ENCODE data around the gene PRR33. TPM values are rescaled to one million over a fixed set of nuclear protein-coding genes. Genes with fewer than 3 reads are reported as not detected.
A peak's percentile ranks its signal among the peaks of the same experiment; 100 is the strongest.

The PRR33 gene
- total RNA-seq, 2 experiments from 2014 or later, result not detected

DNA sequence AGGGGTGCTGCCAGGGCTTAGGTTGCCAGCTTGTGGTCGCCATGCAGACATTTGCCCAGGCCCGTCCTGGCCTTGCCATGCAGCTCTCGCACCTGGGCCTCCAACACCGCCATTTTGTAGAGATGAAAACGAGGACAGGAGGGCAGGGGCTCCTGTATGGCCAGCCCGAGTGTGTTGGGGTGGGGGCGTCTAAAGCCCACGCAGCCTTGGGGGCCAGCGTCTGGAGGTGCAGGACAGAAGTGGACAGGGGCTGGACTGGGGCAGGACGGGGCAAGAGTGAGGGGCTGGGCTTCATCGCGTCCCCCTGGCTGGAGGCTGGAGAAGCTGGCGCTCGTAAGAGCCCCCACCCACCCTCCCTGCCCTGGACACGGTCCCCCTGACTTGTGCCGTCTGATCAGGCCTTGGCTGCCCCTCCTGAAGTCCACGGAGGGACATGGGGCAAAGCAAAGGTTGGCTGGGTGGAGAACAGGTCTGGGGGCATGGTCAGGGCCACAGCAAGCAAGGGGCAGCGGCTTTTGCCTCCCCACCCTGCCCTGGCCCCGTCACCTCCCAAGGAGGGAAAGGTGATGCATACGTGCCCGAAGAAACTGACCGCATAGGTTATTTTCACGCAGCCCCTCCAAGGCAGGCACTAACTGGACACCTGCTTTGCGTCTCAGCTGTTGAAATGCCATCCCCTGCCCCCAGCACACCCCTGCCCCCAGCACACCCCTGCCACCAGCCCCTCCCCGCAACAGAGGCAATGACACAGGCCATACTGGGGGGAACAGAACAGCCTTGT lies 28.6 kb upstream of the PRR33 start:
- Histone ChIP-seq H3K9me3 (ENCODE audit: control insufficient read depth in 1 of 2, insufficient read depth in 1 of 2, low read length in 2 of 2) (no peaks in the 10 kb centered on the region), H3K27me3 (ENCODE audit: control insufficient read depth in 1 of 2, insufficient read depth in 2 of 2, low read length in 2 of 2) (no peaks in the 10 kb centered on the region), H3K36me3 (ENCODE audit: insufficient read depth, low read length) (no peaks in the 10 kb centered on the region), H3K27ac (ENCODE audit: low read depth in 1 of 2, low read length in 2 of 2) (no peak overlapping the region), H3K4me1 (ENCODE audit: insufficient read depth, low read length) (peaks cover 32% of the 10 kb centered on the region), H3K4me3 (ENCODE audit: low read length) (no peak overlapping the region)
- Mint-ChIP-seq H3K27ac (no peak overlapping the region), H3K4me1 (ENCODE audit: low read depth) (peaks cover 12% of the 10 kb centered on the region), H3K27me3 (peaks cover 6% of the 10 kb centered on the region), H3K9me3 (no peaks in the 10 kb centered on the region), H3K36me3 (ENCODE audit: low read depth) (no peaks in the 10 kb centered on the region), H3K4me3 (no peak overlapping the region)
- intact Hi-C loops (cut with DNase I, micrococcal nuclease), result no loop called here
- CTCF ChIA-PET, result no interaction called here
- ATAC-seq (ENCODE audit: poor library complexity) (no peak), DNase-seq (peak in 1 of 14 experiments; percentile 11)
- TF ChIP-seq, protein P1, sequence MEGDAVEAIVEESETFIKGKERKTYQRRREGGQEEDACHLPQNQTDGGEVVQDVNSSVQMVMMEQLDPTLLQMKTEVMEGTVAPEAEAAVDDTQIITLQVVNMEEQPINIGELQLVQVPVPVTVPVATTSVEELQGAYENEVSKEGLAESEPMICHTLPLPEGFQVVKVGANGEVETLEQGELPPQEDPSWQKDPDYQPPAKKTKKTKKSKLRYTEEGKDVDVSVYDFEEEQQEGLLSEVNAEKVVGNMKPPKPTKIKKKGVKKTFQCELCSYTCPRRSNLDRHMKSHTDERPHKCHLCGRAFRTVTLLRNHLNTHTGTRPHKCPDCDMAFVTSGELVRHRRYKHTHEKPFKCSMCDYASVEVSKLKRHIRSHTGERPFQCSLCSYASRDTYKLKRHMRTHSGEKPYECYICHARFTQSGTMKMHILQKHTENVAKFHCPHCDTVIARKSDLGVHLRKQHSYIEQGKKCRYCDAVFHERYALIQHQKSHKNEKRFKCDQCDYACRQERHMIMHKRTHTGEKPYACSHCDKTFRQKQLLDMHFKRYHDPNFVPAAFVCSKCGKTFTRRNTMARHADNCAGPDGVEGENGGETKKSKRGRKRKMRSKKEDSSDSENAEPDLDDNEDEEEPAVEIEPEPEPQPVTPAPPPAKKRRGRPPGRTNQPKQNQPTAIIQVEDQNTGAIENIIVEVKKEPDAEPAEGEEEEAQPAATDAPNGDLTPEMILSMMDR (IDR thresholded peaks at IDR 0.05), result no peak
- POLR2A ChIA-PET, result interaction anchor here (2.2 to 3.2 kb wide), 2 partner anchors 29 to 38 kb away, joined by 4 to 9 read pairs; partner anchors contain the start of gene PRR33

GRCh38 chr11:1919391-1920127 lies 27.9 kb upstream of the PRR33 start, which contains the start of gene TNNT3:
TSS of gene TNNT3 (plus strand) at chr11:1919703. CDS start at chr11:1922875, 3,172 bp downstream.
- Mint-ChIP-seq H3K4me3 (no peak within 1 kb of the TSS), H3K9me3 (no peaks in the 10 kb centered on the region), H3K36me3 (ENCODE audit: low read depth) (no peaks in the 10 kb centered on the region), H3K4me1 (ENCODE audit: low read depth) (peaks cover 18% of the 10 kb centered on the region), H3K27ac (no peak within 1 kb of the TSS), H3K27me3 (peaks cover 12% of the 10 kb centered on the region)
- DNase-seq (peak in 1 of 14 experiments; percentile 27), ATAC-seq (ENCODE audit: poor library complexity) (no peak)
- Histone ChIP-seq H3K4me1 (ENCODE audit: insufficient read depth, low read length) (peaks cover 32% of the 10 kb centered on the region), H3K9me3 (ENCODE audit: control insufficient read depth in 1 of 2, insufficient read depth in 1 of 2, low read length in 2 of 2) (no peaks in the 10 kb centered on the region), H3K27ac (ENCODE audit: low read depth in 1 of 2, low read length in 2 of 2) (no peak within 1 kb of the TSS), H3K27me3 (ENCODE audit: control insufficient read depth in 1 of 2, insufficient read depth in 2 of 2, low read length in 2 of 2) (no peaks in the 10 kb centered on the region), H3K36me3 (ENCODE audit: insufficient read depth, low read length) (no peaks in the 10 kb centered on the region), H3K4me3 (ENCODE audit: low read length) (no peak within 1 kb of the TSS)
- ChIA-PET POLR2A (interaction anchor here (2.2 to 3.2 kb wide), 2 partner anchors 28 to 37 kb away, joined by 4 to 9 read pairs; partner anchors contain the start of gene PRR33), CTCF (no interaction called here)
- TF ChIP-seq, protein P1 (IDR thresholded peaks at IDR 0.05), result no peak
- intact Hi-C loops (cut with DNase I, micrococcal nuclease), result loop anchor here in 1 of 2 experiments (2.0 to 5.0 kb wide), 2 partner anchors 37 to 83 kb away; no protein-coding TSS in a partner anchor

DNA sequence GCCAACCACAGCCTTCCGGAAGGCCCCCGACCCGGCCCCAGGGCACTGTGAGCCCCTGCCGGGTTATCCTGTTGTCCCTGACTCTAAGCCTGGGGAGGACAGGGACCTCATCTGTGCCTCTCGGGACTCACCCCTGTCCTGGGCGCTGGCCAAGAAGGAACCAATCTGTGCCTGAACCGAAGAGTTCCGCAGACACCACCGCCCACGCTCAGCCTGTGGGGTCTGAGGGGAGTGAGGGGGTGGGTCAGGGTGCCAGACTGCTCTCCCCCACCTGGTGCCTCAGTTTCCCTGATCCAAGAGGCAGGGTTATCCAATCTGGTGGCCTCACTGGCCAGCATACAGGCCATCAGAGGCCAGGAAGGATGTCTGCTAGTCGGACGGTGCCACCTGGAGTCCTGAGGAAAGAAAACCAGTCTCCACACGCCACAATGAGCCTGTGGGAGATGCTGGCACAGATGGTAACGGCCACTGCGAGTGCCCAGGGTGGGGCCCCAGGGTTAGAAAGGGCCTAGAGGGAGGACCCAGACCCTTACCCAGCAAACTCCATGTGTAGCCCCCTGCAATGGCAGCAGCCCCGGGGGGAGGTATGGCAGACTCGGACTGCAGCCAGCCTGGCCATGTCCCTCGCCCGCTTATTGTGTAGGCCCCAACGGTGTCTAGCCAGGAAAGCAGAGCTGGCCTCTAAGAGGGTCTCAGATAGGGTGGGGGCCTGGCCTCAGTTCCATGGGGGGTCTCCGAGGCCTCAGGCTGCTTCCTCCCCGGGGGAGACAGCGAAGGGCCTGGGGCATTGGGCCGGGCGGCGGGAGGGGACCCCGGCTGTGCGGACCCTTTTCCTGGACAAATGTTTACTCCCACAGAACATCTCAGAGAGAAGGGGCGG lies 27.0 kb upstream of the PRR33 start:
- peaks cover 14% of the 10 kb centered on the region for H3K4me1 Mint-ChIP-seq (ENCODE audit: low read depth)
- no peaks in the 10 kb centered on the region for H3K9me3 ChIP-seq (ENCODE audit: control insufficient read depth in 1 of 2, insufficient read depth in 1 of 2, low read length in 2 of 2)
- no peaks in the 10 kb centered on the region for H3K36me3 Mint-ChIP-seq (ENCODE audit: low read depth)
- ATAC-seq (ENCODE audit: poor library complexity) (no peak), DNase-seq (peak in 1 of 14 experiments; percentile 34)
- TF ChIP-seq, protein P1 (IDR thresholded peaks at IDR 0.05), result no peak
- H3K4me3 Mint-ChIP-seq, result no peak overlapping the region
- H3K27me3 Mint-ChIP-seq, result peaks cover 15% of the 10 kb centered on the region
- peaks cover 29% of the 10 kb centered on the region for H3K4me1 ChIP-seq (ENCODE audit: insufficient read depth, low read length)
- H3K4me3 ChIP-seq (ENCODE audit: low read length), result no peak overlapping the region
- no peaks in the 10 kb centered on the region for H3K27me3 ChIP-seq (ENCODE audit: control insufficient read depth in 1 of 2, insufficient read depth in 2 of 2, low read length in 2 of 2)
- intact Hi-C loops (cut with DNase I, micrococcal nuclease), result loop anchor here in 1 of 2 experiments (2.0 to 5.0 kb wide), 2 partner anchors 36 to 82 kb away; no protein-coding TSS in a partner anchor
- no peaks in the 10 kb centered on the region for H3K9me3 Mint-ChIP-seq
- CTCF ChIA-PET, result no interaction called here
- no peak overlapping the region for H3K27ac ChIP-seq (ENCODE audit: low read depth in 1 of 2, low read length in 2 of 2)
- no peak overlapping the region for H3K27ac Mint-ChIP-seq
- POLR2A ChIA-PET, result interaction anchor here (1.5 to 2.8 kb wide), 3 partner anchors 29 to 68 kb away, joined by 4 to 40 read pairs (median 9); partner anchors contain the start of gene PRR33
- H3K36me3 ChIP-seq (ENCODE audit: insufficient read depth, low read length), result no peaks in the 10 kb centered on the region

Measured in CD4-positive, alpha-beta T cell (primary cell).